ENCODE data around the gene GAS2. TPM values are rescaled to one million over a fixed set of nuclear protein-coding genes. Genes with fewer than 3 reads are reported as not detected.
A peak's percentile ranks its signal among the peaks of the same experiment; 100 is the strongest.

The GAS2 gene
- total RNA-seq, 3 donors from 2014 or later = 0.96 to 22.1 (median 10.2) TPM

GRCh38 chr11:22807391-22807790, 141.0 kb downstream of the GAS2 start:
- intact Hi-C loops (cut with DNase I; ENCODE audit: low total_unique reads) = no loop called here
- no peaks in the 10 kb centered on the region for H3K27me3 ChIP-seq
- peaks cover 3% of the 10 kb centered on the region for H3K36me3 ChIP-seq

GRCh38 chr11:22807855-22808570, 141.6 kb downstream of the GAS2 start:
- H3K36me3 ChIP-seq = peaks cover 3% of the 10 kb centered on the region
- H3K27ac ChIP-seq = peak overlapping the region in 1 of 2 donors; percentile 8
- no peak for TF ChIP-seq POLR2AphosphoS5 (IDR thresholded peaks at IDR 0.05)
- no peak for TF ChIP-seq POLR2A (IDR thresholded peaks at IDR 0.05)
- DNase-seq (ENCODE audit: low spot score in 2 of 2) = no peak
- no peaks in the 10 kb centered on the region for H3K4me1 ChIP-seq
- no peaks in the 10 kb centered on the region for H3K27me3 ChIP-seq
- H3K4me3 ChIP-seq = no peak overlapping the region
- H3K9me3 ChIP-seq = no peaks in the 10 kb centered on the region
- intact Hi-C loops (cut with DNase I; ENCODE audit: low total_unique reads) = no loop called here

More at GRCh38 chr11:22807391-22807790, 141.0 kb downstream of the GAS2 start:
- Histone ChIP-seq H3K4me1 (no peaks in the 10 kb centered on the region), H3K4me3 (no peak overlapping the region), H3K27ac (no peak overlapping the region), H3K9me3 (no peaks in the 10 kb centered on the region)
- no peak for DNase-seq (ENCODE audit: low spot score in 2 of 2)
- no peak for TF ChIP-seq POLR2A (IDR thresholded peaks at IDR 0.05)
- no peak for TF ChIP-seq CTCF (IDR thresholded peaks at IDR 0.05)
- TF ChIP-seq POLR2AphosphoS5 (IDR thresholded peaks at IDR 0.05) = no peak

- DNase-seq (ENCODE audit: low spot score in 2 of 2) = no peak
- no peaks in the 10 kb centered on the region for H3K27me3 ChIP-seq
- TF ChIP-seq CTCF (IDR thresholded peaks at IDR 0.05) (no peak), POLR2A (IDR thresholded peaks at IDR 0.05) (no peak), POLR2AphosphoS5 (IDR thresholded peaks at IDR 0.05) (no peak)
- H3K4me1 ChIP-seq = no peaks in the 10 kb centered on the region
- H3K27ac ChIP-seq = peak overlapping the region in 1 of 2 donors; percentile 8
- no peaks in the 10 kb centered on the region for H3K9me3 ChIP-seq
- intact Hi-C loops (cut with DNase I; ENCODE audit: low total_unique reads) = no loop called here
- H3K36me3 ChIP-seq = peaks cover 3% of the 10 kb centered on the region
- no peak overlapping the region for H3K4me3 ChIP-seq
These were observed 142.3 kb downstream of the GAS2 start for GRCh38 chr11:22808571-22809197.

GRCh38 chr11:22809893-22810292, 143.5 kb downstream of the GAS2 start:
- Histone ChIP-seq H3K36me3 (peaks cover 3% of the 10 kb centered on the region), H3K27me3 (no peaks in the 10 kb centered on the region), H3K9me3 (no peaks in the 10 kb centered on the region), H3K4me3 (no peak overlapping the region), H3K4me1 (no peaks in the 10 kb centered on the region), H3K27ac (no peak overlapping the region)
- TF ChIP-seq POLR2A (IDR thresholded peaks at IDR 0.05) (no peak), CTCF (IDR thresholded peaks at IDR 0.05) (no peak), POLR2AphosphoS5 (IDR thresholded peaks at IDR 0.05) (no peak)
- no peak for DNase-seq (ENCODE audit: low spot score in 2 of 2)
- intact Hi-C loops (cut with DNase I; ENCODE audit: low total_unique reads) = no loop called here

GRCh38 chr11:22822203-22822602, 155.8 kb downstream of the GAS2 start:
- TF ChIP-seq CTCF (IDR thresholded peaks at IDR 0.05) (no peak), POLR2A (IDR thresholded peaks at IDR 0.05) (no peak), POLR2AphosphoS5 (IDR thresholded peaks at IDR 0.05) (no peak)
- Histone ChIP-seq H3K27ac (no peak overlapping the region), H3K27me3 (no peaks in the 10 kb centered on the region), H3K36me3 (peaks cover 9% of the 10 kb centered on the region), H3K9me3 (no peaks in the 10 kb centered on the region), H3K4me1 (no peaks in the 10 kb centered on the region), H3K4me3 (no peak overlapping the region)
- no peak for DNase-seq (ENCODE audit: low spot score in 2 of 2)
- intact Hi-C loops (cut with DNase I; ENCODE audit: low total_unique reads) = no loop called here
